Measurements from ENCODE around the gene NT5C3A. TPM values are rescaled to one million over a fixed set of nuclear protein-coding genes. Genes with fewer than 3 reads are reported as not detected.
"Not testable (repeated sequence)": the region's sequence is repeated elsewhere in the genome, so short reads cannot be mapped to it uniquely, and the experiment has no call there.

The NT5C3A gene
- total RNA-seq, 1 experiment from 2014 or later = 36.6 TPM

GRCh38 chr7:33050535-33051318 is 11.8 kb downstream of the NT5C3A start:
- in situ Hi-C loops (cut with HindIII; ENCODE audit: low pct_unique_long_range_greater_than_20kb, low sequenced_read_pairs) = no loop called here
- peak; percentile 57 for DNase-seq (ENCODE audit: low read depth)

GRCh38 chr7:33048704-33049103 is 13.9 kb downstream of the NT5C3A start:
- in situ Hi-C loops (cut with HindIII; ENCODE audit: low pct_unique_long_range_greater_than_20kb, low sequenced_read_pairs) = no loop called here
- DNase-seq (ENCODE audit: low read depth) = no peak

GRCh38 chr7:33048257-33048656 is 14.3 kb downstream of the NT5C3A start:
- no peak for DNase-seq (ENCODE audit: low read depth)
- in situ Hi-C loops (cut with HindIII; ENCODE audit: low pct_unique_long_range_greater_than_20kb, low sequenced_read_pairs) = no loop called here

- DNase-seq (ENCODE audit: low read depth) = no peak
- in situ Hi-C loops (cut with HindIII; ENCODE audit: low pct_unique_long_range_greater_than_20kb, low sequenced_read_pairs) = no loop called here
Observed at GRCh38 chr7:33044986-33045385, 17.6 kb downstream of the NT5C3A start.

- in situ Hi-C loops (cut with HindIII; ENCODE audit: low pct_unique_long_range_greater_than_20kb, low sequenced_read_pairs) = no loop called here
- DNase-seq (ENCODE audit: low read depth) = peak; percentile 45
Observed at GRCh38 chr7:33044401-33044718, 18.2 kb downstream of the NT5C3A start.

GRCh38 chr7:33043501-33044400 is 18.8 kb downstream of the NT5C3A start:
- DNase-seq (ENCODE audit: low read depth) = no peak
- in situ Hi-C loops (cut with HindIII; ENCODE audit: low pct_unique_long_range_greater_than_20kb, low sequenced_read_pairs) = no loop called here

GRCh38 chr7:33041631-33042428 is 20.7 kb downstream of the NT5C3A start:
- DNase-seq (ENCODE audit: low read depth) = no peak
- in situ Hi-C loops (cut with HindIII; ENCODE audit: low pct_unique_long_range_greater_than_20kb, low sequenced_read_pairs) = no loop called here

GRCh38 chr7:33040803-33041516 is 21.6 kb downstream of the NT5C3A start:
- peak; percentile 63 for DNase-seq (ENCODE audit: low read depth)
- in situ Hi-C loops (cut with HindIII; ENCODE audit: low pct_unique_long_range_greater_than_20kb, low sequenced_read_pairs) = no loop called here

GRCh38 chr7:33039903-33040292 is 22.7 kb downstream of the NT5C3A start:
- in situ Hi-C loops (cut with HindIII; ENCODE audit: low pct_unique_long_range_greater_than_20kb, low sequenced_read_pairs) = no loop called here
- no peak for DNase-seq (ENCODE audit: low read depth)

GRCh38 chr7:33039257-33039902 is 23.2 kb downstream of the NT5C3A start:
- in situ Hi-C loops (cut with HindIII; ENCODE audit: low pct_unique_long_range_greater_than_20kb, low sequenced_read_pairs) = no loop called here

GRCh38 chr7:33038639-33039038 is 23.9 kb downstream of the NT5C3A start:
- no peak for DNase-seq (ENCODE audit: low read depth)
- in situ Hi-C loops (cut with HindIII; ENCODE audit: low pct_unique_long_range_greater_than_20kb, low sequenced_read_pairs) = no loop called here

More at GRCh38 chr7:33039257-33039902, 23.2 kb downstream of the NT5C3A start:
- no peak for DNase-seq (ENCODE audit: low read depth)

- DNase-seq (ENCODE audit: low read depth) = peak; percentile 31
- in situ Hi-C loops (cut with HindIII; ENCODE audit: low pct_unique_long_range_greater_than_20kb, low sequenced_read_pairs) = no loop called here
Observed at GRCh38 chr7:33035776-33036175, 26.8 kb downstream of the NT5C3A start.

- in situ Hi-C loops (cut with HindIII; ENCODE audit: low pct_unique_long_range_greater_than_20kb, low sequenced_read_pairs) = no loop called here
- DNase-seq (ENCODE audit: low read depth) = no peak
Observed at GRCh38 chr7:33024189-33024757, 38.3 kb downstream of the NT5C3A start.

GRCh38 chr7:33012364-33012763 is 50.2 kb downstream of the NT5C3A start:
- in situ Hi-C loops (cut with HindIII; ENCODE audit: low pct_unique_long_range_greater_than_20kb, low sequenced_read_pairs) = no loop called here
- DNase-seq (ENCODE audit: low read depth) = no peak

GRCh38 chr7:33009734-33010133 is 52.8 kb downstream of the NT5C3A start:
- in situ Hi-C loops (cut with HindIII; ENCODE audit: low pct_unique_long_range_greater_than_20kb, low sequenced_read_pairs) = no loop called here
- DNase-seq (ENCODE audit: low read depth) = no peak

- DNase-seq (ENCODE audit: low read depth); in situ Hi-C loops (cut with HindIII; ENCODE audit: low pct_unique_long_range_greater_than_20kb, low sequenced_read_pairs): not testable (repeated sequence)
Observed at GRCh38 chr7:33005690-33006089, 56.9 kb downstream of the NT5C3A start.

GRCh38 chr7:33005193-33005592 is 57.4 kb downstream of the NT5C3A start:
- DNase-seq (ENCODE audit: low read depth); in situ Hi-C loops (cut with HindIII; ENCODE audit: low pct_unique_long_range_greater_than_20kb, low sequenced_read_pairs): not testable (repeated sequence)
